EL (cell line): Measurements from ENCODE around the gene MFSD2A.
A peak's percentile ranks its signal among the peaks of the same experiment; 100 is the strongest.
"Not testable (repeated sequence)": the region's sequence is repeated elsewhere in the genome, so short reads cannot be mapped to it uniquely, and the experiment has no call there.

Experiments used
- DNase-seq: peaks from one replicate; pipeline ENCODE4 v3.0.0-alpha.2; 2016

MFSD2A gene

DNA sequence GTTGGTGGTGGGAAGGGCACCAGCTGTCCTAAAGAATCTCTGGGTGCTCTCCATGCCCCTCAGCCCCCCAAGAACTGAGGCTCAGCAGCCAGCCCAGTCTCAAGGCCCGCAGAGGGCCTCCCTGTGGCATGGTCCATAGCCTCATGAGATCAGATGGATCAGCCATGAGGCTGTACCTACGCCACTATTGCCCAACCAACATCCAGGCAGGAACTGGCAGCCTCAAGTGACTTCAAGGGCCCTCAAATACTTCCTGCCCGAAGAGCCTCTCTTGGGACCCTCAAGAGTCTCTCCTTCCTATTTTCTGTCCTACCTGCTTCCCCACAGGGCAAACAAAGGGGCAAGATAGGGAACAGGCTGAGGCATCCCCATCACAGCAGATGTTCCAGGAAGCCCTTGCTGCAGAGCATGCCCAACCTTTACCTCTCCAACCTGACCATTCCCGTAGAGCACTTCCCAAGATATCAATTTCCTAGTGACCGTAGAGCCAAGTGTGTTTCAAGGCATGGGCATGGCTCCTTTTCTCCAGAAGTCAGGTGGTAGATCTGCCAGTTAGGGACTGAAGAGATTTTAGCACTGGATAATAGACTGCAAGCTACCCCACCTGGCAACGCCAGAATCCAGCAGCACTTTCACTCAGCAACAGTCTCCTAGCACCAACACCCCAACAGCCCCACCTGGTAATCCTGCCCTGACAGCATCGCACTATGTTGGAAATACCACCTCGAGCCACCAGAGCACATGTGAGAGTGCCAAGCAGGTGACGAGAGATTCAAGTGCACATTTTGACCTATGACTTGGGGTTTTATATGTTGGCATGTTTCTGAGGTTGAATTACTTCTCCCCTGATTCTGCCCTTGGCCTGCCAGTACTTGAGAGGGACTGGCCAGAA, 13.7 kb upstream of the MFSD2A start:
- DNase-seq = no peak

DNA sequence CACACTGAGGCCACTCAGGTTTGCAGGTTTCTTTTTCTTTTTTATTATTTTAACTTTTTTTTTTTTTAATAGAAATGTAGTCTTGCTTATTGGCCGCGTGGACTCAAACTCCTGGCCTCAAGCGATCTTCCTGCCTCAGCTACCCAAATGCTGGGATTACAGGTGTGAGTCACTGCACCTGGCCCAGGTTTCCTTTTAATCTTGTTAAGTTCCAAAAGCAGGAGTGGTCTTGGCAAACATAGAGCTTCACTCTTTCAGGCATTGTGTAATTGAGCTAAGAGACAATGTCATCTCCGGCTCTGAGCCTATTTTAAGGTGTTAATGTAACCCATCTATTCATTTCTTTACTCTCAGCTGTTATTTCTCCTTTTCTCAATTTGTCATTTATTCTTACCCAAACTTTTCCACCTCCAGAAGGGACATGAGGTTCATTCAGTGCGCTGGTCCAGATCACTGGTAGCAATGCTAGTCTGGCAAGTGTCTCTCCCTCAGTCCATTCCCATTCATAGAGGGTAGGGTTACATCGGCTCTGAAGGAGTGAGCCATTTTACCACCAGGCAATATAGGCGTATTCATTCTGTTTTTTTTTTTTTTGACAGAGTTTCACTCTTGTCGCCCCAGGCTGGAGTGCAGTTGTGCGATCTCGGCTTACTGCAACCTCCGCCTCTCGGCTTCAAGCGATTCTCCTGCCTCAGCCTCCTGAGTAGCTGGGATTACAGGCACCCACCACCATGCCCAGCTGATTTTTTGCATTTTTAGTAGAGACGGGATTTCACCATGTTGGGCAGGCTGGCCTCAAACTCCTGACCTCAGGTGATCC, 11.3 kb upstream of the MFSD2A start:
- DNase-seq = no peak

DNA sequence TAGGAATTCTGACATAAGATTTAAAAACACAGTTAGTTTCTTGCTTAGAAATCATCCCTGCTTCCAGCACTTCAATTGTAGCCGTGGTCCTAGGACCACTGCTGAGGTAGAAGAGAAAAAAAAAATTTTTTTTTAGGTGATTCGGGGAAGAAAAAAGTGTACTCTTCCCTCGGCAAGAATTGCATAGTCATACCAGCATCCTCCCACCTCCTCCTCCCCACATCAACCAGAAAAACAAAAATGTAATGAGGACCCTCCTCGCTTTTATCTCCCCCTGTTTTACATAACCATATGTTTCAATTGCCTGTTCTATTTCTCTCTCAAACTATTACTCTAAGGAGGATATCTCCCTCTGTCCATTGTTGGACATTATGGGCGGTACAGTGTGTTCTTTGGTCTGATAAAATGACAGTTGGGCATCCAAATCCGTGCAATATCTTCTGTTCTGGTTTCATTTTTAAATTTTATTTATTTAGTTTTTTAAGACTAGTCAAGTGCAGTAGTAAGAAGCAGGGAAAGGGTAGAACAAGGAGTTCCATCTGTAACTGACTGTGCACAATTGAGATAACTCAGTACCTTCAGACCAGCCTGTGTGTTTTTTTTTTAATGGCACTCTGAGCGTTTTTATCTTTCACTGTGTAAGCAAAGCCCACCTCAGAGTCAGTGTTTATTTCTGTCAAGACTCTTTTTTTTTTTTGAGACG, 10.4 kb upstream of the MFSD2A start:
- DNase-seq = no peak

DNA sequence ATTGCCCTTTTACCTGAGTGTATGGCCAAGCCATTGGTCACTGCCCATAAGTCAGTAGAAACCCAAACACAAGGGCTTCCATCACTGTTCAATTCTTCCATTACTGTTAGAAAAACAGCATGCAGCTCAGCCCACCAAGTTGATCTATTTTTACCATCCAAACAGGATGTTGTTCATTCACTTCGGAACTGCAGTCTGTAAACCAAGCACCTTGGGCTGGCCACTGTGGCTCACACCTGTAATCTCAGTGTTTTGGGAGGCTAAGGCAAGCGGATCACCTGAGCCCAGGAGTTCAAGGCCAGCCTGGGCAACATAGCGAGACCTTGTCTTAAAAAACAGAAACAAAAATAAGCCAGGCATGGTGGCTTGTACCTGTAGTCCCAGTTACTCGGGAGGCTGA, 8.7 kb upstream of the MFSD2A start:
- DNase-seq = no peak

DNA sequence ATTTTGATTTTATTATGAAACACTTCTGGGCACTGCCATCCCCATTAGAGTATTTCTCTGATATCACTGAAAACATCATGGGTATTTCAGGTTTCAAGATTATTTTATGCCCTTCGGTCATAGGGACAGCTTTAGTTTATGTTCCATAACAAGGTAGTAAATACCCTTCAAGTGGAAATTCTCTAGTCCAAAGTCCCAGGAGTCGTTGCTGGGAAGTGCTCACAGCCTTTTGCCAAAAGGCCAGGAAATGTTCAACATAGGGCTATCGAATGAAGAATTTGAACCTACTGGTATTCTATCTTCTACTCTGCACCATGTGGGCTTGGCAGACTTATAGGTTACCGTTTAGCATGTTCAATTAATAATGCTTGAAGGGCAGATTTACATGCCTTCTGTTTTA, 7.7 kb upstream of the MFSD2A start:
- no peak for DNase-seq

DNA sequence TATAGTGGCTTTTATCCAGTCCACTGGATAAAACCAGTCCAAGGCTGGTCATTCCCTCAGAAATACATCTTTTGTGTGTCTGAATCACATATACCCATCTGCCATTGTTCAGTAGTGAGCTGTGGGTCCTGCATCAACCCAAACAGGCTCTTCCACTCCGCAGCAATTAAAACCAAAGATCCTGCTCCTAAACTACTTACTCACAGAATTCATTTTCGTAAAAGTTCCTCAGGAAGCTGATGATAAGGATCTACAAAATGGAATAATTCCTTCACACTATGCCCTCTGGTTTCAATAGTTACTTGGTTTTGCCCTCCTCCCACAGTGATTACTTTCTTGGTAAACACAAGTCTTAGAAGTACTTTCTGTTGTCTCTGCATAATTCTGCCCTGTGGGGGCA, 5.1 kb upstream of the MFSD2A start:
- DNase-seq = no peak

DNA sequence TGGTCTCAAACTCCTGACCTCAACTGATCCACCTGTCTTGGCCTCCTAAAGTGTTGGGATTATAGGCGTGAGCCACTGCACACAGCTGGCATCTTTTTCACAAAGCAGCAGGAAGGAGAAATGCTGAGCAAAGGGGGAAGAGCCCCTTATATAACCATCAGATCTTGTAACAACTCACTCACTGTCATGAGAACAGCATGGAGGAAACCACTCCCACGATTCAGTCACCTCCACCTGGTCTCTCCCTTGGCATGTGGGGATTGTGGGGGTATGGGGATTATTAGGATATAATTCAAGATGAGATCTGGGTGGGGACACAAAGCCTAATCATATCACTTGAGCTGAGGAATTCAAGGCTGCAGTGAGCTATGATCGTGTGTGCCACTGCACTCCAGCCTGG, 3.0 kb upstream of the MFSD2A start:
- no peak for DNase-seq

DNA sequence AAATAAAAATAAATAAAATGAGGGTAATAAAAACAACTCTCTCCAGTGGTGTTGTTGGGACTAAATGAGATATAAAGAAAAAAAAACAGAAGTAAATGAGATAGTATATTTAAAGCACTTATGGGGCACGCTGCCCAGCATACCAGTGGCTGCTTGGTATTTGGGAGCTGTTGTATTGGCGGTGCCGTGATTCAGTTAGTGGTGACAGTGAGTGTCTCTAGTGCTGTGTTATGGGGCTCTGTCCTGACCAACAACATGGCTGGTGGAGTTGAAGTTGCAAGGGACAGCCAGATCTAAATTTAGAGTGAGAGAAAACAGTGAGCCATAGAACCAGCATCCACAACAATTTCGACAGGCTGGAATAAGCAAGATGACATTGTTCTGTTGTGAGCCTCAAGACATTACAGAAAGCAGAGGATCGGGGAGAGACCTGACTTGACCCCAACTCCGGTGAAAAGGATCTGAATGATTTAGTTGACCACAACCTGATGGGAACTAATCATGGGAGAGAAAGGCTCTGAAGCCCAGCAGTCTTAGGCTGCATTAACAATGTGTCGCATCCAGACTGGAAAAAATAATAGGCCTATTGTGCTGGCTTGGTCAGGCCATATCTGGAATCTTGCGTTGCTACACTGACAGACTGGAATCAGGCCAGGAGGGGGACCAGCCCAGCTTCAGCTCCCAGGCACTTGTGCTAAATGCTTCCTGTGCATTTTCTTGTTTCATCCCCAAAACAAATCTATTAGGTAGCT, 2.4 kb upstream of the MFSD2A start:
- DNase-seq = no peak

DNA sequence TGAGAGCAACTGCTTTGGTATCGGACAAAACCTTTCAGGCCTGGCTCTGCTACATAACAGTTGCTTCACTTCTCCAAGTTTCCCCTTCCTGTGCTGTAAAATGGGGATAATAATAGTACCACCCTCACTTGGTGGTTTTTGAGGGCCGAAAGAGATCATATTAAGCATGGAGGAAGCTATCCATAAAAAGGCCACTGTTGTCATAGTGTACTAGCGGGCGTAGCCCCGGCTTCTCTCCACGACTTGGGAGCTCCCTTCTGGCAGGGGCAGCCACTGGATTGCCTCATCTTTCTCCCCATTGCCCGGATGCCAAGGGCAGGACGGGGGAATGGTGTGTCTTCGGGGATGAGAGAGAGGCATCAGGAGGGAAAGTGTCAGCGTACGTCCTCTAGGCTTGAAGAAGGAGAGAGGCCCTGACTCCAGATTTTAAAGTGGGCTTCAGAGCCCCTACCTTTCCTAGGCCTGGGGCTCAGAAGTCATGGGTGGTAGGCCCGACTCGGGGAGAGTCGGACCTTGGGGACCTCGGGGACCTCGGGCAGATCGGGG, 548 bp upstream of the MFSD2A start:
- DNase-seq = no peak

DNA sequence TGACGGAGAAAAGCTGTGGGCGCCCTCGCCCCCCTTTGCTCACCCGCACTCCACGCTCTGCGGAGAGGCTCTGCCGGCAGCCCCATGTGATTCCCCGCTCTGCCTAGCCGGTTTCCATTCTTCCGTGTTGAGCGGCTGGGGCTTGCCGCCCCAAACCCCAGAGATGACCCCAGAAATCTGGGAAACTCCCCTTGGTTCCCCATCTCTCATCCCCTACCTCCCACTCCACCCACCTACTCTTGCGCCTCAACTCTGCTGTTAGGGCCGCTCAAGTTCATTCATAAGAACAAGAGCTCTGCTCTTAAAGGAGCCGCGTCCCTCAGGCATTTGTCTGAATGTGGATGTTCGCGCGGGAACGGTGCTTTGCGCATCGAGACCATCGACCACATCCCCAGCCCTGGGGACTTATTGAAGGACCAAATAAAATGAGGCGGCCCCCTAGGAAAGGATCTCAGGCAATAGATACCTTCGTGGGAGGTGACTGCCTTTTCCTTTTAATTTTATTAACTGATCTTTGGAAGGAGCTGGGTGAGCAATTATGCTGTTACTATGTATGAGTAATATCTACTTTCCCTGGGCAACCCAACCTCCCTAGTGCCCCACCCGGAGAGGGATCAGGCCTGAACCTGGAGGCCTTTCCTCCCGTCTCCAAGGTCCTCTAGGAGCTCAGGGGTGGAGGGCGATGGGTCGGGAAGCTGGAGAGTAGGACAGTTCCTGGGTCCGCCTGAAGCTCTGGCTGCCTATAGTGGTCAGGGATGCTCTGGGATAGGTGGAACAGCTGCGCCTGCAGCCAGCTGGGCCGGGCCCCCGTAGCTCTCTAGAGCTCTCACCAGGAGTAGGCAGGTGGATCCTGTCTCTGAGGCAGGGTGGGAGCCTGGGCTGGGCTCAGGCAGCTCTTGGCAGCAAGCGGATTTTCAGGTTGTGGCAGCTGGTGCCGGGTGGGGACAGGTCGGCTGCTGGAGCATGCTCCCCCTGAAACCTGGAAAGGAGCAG, 898 bp downstream of the MFSD2A start:
- DNase-seq = peak; percentile 74

DNA sequence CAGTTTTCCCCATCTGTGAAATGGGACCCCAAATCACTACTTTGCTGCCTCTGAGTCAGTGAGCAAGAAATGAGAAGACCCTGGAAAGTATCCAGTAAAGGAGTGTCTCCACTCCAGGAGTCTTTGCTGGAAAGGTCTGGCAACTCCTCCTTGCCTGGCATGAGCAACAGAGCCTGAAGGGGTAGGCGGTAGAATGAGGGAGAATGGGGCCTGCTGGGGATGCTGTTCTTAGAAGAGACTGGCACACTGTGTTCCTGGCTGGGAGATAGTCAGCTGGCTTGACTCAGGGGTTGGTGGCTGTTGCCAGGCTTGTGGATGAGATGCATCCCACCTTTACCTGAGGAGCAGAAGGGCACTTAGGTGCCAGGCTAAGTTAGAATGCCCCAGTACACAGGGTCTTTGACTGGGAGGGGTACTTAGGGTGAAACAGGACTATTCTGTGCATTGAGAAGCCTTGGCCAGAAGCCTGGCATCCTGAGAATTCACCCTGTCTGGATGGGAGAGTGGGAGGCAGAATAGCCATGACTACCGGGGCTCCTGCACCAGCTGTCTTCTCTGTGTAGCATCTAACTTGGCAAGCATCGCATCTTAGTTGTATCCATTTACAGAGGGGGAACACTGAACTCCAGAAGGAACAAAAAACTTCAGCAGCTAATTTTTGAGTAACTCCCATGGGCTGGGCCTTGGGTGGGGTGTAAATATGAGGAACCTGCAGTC, 2.5 kb downstream of the MFSD2A start:
- peak; percentile 14 for DNase-seq

DNA sequence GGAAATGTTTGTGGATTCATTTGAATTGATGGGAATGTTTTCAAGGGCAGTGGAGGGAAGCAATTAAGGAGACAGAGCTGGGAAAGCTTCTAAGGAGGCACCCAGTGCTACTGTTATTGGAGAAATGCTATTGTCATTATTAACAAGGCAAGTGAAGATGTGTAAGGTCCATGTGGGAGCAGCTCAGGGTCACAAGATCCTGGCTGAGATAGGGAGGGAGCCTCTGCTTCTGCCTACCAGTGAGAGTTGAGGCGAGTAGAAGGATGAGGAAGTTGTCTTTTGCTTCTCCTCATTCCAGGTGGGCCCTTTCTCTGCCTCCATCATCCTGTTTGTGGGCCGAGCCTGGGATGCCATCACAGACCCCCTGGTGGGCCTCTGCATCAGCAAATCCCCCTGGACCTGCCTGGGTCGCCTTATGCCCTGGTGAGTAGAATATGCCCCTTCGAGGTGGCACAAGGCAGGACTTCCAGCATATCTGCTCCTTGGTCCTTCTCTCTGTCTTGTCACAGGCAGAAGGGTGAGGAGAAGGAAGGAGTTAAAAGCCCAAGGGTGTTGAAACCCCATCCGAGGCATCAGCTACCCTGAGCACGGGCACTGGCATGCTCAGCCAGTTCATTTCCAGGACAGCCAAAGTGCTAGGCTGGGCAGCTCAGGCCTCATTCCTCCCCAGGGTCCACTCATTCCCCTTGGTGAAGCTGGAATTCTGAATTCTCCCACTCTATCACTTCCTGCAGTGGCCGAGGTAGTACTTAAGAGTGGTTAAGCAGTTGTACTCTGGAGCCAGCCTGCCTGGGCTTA, 3.7 kb downstream of the MFSD2A start:
- no peak for DNase-seq

DNA sequence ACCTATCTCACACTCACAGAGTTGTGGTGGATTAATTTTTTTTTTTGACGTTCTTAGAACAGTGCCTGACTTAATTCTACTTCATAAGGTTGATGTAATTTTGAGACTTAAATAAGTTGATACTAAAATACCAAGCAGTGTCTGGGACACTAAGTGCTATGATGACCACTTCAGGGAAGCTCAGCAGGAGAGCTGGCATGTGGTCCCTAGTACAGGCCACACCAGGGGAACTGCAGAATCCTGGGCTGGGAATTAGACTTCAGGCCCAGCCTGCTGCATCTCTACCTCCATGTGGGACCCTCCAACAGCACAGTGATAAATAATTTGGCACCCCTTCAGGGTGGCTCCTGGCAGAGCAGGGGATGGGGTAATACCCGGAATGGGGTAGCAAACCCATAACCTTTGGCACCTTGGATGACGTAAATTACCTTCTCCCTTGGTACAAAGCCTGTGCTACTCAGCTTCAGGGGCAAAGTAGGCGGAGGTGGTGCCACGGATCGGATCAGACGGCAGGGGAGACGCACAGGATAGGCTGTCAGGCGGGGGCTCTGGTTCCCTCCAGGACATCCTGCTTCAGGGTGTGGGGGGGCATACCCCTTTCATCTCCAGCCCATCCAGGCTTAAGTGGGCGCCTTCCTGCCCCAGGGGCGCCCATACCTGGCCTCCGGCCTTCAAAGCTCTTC, 4.8 kb downstream of the MFSD2A start:
- DNase-seq = no peak

DNA sequence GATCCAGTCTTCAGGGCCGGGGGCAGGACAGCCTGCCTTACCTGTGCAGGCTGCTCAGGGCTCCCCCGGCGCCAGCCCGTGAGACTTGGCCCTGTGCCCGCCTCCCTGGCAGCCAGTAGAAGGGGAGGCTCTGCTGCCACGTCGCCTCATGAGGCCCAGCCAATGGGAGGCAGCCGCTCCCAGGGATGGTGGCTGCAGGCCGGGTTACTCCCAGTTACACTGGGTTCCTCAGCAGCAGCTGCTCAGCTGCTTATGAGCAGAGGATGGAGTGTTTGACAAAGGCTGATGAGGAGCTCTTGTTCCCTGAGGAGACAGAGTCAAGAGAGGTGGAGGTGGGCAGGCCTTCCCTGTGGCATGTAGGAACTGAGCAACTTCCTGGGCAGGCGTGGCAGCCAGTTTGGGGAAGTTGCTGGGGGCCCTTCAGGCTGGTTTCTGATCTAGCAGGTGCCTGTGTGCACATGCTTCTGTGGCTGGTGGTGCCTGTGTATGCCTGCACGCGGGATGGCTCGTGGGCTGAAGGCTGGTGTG, 5.5 kb downstream of the MFSD2A start:
- DNase-seq = no peak

DNA sequence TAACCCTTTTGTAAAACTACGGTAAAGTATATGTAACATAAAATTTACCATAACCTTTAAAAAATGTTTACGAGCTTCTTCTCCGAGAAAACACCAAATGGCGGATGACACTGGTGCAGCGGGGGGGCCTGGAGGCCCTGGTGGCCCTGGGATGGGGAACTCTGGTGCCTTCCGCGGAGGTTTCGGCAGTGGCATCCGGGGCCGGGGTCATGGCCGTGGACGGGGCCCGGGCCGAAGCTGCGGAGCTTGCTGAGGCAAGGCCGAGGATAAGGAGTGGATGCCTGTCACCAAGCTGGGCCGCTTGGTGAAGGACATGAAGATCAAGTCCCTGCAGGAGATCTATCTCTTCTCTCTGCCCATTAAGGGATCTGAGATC, 7.5 kb downstream of the MFSD2A start:
- no peak for DNase-seq

DNA sequence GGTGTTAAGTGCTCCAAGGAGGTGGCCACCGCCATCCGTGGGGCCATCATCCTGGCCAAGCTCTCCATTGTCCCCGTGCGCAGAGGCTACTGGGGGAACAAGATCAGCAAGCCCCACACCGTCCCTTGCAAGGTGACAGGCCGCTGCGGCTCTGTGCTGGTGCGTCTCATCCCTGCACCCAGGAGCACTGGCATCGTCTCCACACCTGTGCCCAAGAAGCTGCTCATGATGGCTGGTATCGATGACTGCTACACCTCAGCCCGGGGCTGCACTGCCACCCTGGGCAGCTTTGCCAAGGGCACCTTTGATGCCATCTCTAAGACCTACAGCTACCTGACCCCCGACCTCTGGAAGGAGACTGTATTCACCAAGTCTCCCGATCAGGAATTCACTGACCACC, 8.0 kb downstream of the MFSD2A start:
- DNase-seq = not testable (repeated sequence)

DNA sequence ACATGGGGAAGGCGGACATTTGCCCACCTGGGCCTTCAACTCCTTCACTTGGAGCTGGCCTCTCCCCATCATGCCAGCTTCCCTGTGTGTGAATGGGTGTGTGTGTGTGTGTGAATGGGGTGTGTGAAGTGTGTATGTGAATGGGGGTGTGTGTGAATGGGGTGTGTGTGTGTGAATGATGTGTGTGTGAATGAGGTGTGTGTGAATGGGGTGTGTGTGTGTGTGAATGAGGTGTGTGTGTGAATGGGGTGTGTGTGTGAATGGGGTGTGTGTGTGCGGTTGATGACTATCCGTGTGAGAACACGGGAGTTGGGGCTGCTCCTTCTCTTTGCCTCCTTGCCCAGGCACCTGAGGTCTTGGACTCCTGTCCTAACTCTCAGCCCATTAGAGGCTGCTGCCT, 9.6 kb downstream of the MFSD2A start:
- DNase-seq = no peak

DNA sequence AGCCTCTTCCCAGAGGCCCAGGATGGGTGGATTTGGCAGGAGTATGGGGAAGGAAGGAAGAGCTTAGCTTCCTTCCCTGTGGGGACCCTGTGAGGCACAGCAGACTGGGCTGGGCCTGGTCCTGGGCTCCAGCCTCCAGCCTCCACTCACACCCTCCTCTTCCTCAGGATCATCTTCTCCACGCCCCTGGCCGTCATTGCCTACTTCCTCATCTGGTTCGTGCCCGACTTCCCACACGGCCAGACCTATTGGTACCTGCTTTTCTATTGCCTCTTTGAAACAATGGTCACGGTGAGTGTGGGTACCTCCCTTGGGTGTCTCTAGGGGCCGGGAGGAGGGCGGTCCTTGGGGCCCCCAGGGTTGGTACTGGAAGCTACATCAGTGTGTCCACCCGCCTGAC, 10.1 kb downstream of the MFSD2A start:
- no peak for DNase-seq

DNA sequence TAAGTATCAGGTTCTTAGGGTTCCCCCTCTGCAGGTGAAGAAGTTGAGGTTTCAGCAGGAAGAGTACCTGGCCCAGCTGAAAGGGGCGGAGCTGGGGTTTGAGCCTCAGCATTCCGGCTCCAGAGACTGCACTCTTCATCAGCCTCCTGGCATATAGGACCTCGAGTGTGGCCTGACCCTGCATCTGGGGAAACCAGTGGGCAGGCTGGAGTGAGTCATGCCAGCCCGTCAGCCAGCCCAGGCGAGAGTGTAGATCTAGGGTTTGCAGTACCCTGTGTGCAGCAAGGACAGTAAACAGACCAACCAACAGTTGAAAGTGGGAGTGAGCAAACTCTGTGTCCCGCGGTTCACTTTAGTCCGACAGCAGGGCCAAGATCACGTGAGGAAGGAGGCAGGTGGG, 14.1 kb downstream of the MFSD2A start:
- DNase-seq = peak; percentile 35
